ENCODE results near the gene PTS.
A peak's percentile ranks its signal among the peaks of the same experiment; 100 is the strongest.

PTS gene

DNA sequence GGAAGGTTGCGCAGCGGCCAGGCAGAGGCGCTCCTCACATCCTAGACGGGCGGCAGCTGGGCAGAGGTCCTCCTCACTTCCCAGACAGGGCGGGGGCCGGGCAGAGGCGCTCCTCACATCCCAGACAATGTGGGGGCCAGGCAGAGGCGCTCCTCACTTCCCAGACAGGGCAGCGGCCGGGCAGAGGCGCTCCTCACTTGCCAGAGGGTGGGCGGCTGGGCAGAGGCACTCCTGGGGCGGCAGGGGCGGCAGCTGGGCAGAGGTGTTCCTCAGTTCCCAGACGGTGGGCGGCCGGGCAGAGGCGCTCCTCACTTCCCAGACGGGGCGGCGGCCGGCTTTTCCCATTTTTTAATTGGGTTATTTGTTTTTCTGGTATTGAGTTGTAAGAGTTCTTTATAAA, 20.2 kb upstream of the PTS start:
- TF ChIP-seq, protein P1, sequence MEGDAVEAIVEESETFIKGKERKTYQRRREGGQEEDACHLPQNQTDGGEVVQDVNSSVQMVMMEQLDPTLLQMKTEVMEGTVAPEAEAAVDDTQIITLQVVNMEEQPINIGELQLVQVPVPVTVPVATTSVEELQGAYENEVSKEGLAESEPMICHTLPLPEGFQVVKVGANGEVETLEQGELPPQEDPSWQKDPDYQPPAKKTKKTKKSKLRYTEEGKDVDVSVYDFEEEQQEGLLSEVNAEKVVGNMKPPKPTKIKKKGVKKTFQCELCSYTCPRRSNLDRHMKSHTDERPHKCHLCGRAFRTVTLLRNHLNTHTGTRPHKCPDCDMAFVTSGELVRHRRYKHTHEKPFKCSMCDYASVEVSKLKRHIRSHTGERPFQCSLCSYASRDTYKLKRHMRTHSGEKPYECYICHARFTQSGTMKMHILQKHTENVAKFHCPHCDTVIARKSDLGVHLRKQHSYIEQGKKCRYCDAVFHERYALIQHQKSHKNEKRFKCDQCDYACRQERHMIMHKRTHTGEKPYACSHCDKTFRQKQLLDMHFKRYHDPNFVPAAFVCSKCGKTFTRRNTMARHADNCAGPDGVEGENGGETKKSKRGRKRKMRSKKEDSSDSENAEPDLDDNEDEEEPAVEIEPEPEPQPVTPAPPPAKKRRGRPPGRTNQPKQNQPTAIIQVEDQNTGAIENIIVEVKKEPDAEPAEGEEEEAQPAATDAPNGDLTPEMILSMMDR (IDR thresholded peaks at IDR 0.05; ENCODE audit: low read depth, low read length, missing control alignments) = no peak
- in situ Hi-C loops (cut with HindIII; ENCODE audit: low pct_ligation_motif_present, low sequenced_read_pairs) = no loop called here
- Histone ChIP-seq H3K4me3 (ENCODE audit: low read depth, low read length) (no peak overlapping the region), H3K27me3 (replicated peaks) (no peaks in the 10 kb centered on the region), H3K27ac (no peak overlapping the region), H3K36me3 (replicated peaks) (no peaks in the 10 kb centered on the region)
- DNase-seq = no peak

DNA sequence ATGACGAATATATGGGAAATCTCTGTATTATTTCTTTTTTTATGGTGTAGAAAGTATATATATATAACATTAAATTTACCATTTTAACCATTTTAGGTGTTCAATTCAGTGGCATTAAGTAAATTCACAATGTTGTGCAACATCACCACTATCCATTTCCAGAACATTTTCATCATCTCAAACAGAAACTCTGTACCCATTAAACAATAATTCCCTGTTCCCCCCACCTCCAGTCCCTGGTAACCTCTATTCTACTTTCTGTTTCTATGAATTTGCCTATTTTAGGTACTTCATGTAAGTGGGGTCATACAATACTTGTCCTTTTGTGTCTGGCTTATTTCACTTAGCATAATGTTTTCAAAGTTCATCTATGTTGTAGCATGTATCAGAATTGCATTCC, 15.3 kb upstream of the PTS start:
- TF ChIP-seq, protein P1 (IDR thresholded peaks at IDR 0.05; ENCODE audit: low read depth, low read length, missing control alignments) = no peak
- H3K27ac ChIP-seq = no peak overlapping the region
- in situ Hi-C loops (cut with HindIII; ENCODE audit: low pct_ligation_motif_present, low sequenced_read_pairs) = no loop called here

DNA sequence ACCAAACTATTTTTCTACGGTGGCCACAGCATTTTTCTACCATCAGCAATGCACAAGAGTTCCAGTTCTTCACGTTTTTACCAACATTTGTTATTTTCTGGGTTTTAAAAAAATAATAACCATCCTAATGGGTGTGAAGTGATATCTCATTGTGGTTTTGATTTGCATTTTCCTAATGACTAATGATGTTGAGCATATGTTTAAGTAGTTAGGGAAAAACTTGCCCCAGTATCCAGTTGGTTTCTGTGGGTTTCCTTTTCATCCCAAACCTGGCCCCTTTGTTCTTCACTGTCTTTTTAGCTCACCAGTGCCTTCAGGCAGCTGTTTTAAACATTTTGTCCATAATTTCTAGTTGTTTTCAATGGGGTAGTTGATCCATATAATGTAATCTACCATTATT, 14.7 kb upstream of the PTS start:
- no peak overlapping the region for H3K4me3 ChIP-seq (ENCODE audit: low read depth, low read length)
- TF ChIP-seq, protein P1 (IDR thresholded peaks at IDR 0.05; ENCODE audit: low read depth, low read length, missing control alignments) = no peak
- H3K36me3 ChIP-seq (replicated peaks) = no peaks in the 10 kb centered on the region
- in situ Hi-C loops (cut with HindIII; ENCODE audit: low pct_ligation_motif_present, low sequenced_read_pairs) = no loop called here
- no peak overlapping the region for H3K27ac ChIP-seq
- H3K27me3 ChIP-seq (replicated peaks) = no peaks in the 10 kb centered on the region
- DNase-seq = no peak

More for the DNA sequence above, 15.3 kb upstream of the PTS start:
- Histone ChIP-seq H3K36me3 (replicated peaks) (no peaks in the 10 kb centered on the region), H3K27me3 (replicated peaks) (no peaks in the 10 kb centered on the region), H3K4me3 (ENCODE audit: low read depth, low read length) (no peak overlapping the region)
- no peak for DNase-seq

DNA sequence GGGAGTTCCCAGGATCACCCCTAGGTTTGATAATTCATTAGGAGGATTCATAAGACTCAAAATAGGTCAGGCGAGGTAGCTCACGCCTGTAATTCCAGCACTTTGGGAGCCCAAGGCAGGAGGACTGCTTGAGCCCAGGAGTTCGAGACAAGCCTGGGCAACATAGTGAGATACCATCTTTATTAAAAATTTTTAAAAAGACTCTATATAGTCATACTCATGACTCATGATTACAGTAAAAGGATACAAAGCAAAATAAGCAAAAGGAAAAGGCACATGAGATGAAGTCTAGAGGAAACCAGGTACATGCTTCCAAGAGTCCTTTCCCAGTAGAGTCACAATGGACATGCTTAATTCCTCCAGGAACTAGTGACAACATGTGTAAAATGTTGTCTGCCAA, 13.9 kb upstream of the PTS start:
- Histone ChIP-seq H3K36me3 (replicated peaks) (no peaks in the 10 kb centered on the region), H3K27me3 (replicated peaks) (no peaks in the 10 kb centered on the region), H3K4me3 (ENCODE audit: low read depth, low read length) (no peak overlapping the region), H3K27ac (no peak overlapping the region)
- in situ Hi-C loops (cut with HindIII; ENCODE audit: low pct_ligation_motif_present, low sequenced_read_pairs) = no loop called here
- TF ChIP-seq, protein P1 (IDR thresholded peaks at IDR 0.05; ENCODE audit: low read depth, low read length, missing control alignments) = no peak
- DNase-seq = no peak

DNA sequence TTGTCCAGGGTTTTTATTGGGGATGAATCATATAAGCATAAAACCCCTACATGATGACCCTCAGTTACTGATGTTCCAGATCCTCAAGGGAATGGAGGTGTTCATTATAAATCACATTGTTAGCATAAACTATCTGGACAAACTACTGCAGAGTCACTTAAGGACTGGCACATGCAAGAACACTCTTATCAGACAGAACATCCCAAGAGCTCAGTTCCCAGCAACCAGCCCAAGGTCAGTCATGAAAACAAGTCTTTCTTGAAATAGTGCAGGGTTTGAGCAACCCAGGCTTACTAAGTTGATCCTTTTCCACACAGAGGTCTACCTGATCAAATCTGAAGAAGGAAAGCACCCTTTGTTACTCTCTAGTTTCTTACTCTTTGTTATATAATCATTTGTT, 13.5 kb upstream of the PTS start:
- in situ Hi-C loops (cut with HindIII; ENCODE audit: low pct_ligation_motif_present, low sequenced_read_pairs) = no loop called here
- Histone ChIP-seq H3K27me3 (replicated peaks) (no peaks in the 10 kb centered on the region), H3K4me3 (ENCODE audit: low read depth, low read length) (no peak overlapping the region), H3K27ac (no peak overlapping the region), H3K36me3 (replicated peaks) (no peaks in the 10 kb centered on the region)
- DNase-seq = no peak
- TF ChIP-seq, protein P1 (IDR thresholded peaks at IDR 0.05; ENCODE audit: low read depth, low read length, missing control alignments) = no peak

DNA sequence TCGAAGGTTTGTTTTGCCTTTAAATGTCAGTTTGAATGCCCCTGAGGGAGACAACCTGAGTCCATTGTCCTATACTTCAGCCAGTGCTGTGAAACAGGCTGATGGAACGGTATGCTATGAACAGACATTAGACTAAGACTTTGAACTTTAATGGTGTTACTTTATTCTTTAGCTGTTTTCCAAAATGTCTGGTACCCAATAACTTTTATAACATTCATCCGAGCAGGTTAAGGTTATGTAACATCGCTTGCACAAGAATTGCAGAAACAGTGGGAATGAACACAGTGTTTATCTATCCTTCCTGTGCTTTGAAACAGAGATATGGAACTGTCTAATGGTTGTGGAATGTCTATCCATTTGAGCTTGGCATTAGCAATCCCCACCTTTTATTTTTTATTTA, 12.5 kb upstream of the PTS start:
- DNase-seq = peak; percentile 23
- H3K4me3 ChIP-seq (ENCODE audit: low read depth, low read length) = no peak overlapping the region
- TF ChIP-seq, protein P1 (IDR thresholded peaks at IDR 0.05; ENCODE audit: low read depth, low read length, missing control alignments) = no peak
- in situ Hi-C loops (cut with HindIII; ENCODE audit: low pct_ligation_motif_present, low sequenced_read_pairs) = no loop called here
- H3K36me3 ChIP-seq (replicated peaks) = no peaks in the 10 kb centered on the region
- no peaks in the 10 kb centered on the region for H3K27me3 ChIP-seq (replicated peaks)
- no peak overlapping the region for H3K27ac ChIP-seq
